Activated naive CD4-positive, alpha-beta T cell treated with anti-CD3 and anti-CD28 coated beads for 36 hours (primary cell): ENCODE measurements around the gene ESYT1. TPM values are rescaled to one million over a fixed set of nuclear protein-coding genes. Genes with fewer than 3 reads are reported as not detected.
"Not testable (repeated sequence)": the region's sequence is repeated elsewhere in the genome, so short reads cannot be mapped to it uniquely, and the experiment has no call there.

Experiments used
- CTCF ChIA-PET: fragments of 350-600 bp; sonication (Branson Sonifier 250); formaldehyde crosslinking; loops from one replicate; lab custom pipeline; 2021; ENCODE audit warnings: antibody characterized with exemption; lab: Charles Lee
- DNase-seq: peaks from one replicate; pipeline ENCODE4 v3.0.0-alpha.2; 2020
- H3K27ac Mint-ChIP-seq: one replicate; pipeline ENCODE4 v1.8.0; 2021; ENCODE audit warnings: mild to moderate bottlenecking, mixed read lengths
- H3K27me3 Mint-ChIP-seq: one replicate; pipeline ENCODE4 v1.8.0; 2021; ENCODE audit warnings: low read depth, mixed read lengths
- H3K36me3 Mint-ChIP-seq: one replicate; pipeline ENCODE4 v1.8.0; 2021; ENCODE audit warnings: low read depth, mixed read lengths
- H3K4me1 Mint-ChIP-seq: one replicate; pipeline ENCODE4 v1.8.0; 2021; ENCODE audit warnings: low read depth, mixed read lengths
- H3K4me3 Mint-ChIP-seq: one replicate; pipeline ENCODE4 v1.8.0; 2021; ENCODE audit warnings: mild to moderate bottlenecking, moderate library complexity, mixed read lengths
- H3K9me3 Mint-ChIP-seq: one replicate; pipeline ENCODE4 v1.8.0; 2021; ENCODE audit warnings: mixed read lengths
- intact Hi-C: fragments of 100-400 bp; cut with micrococcal nuclease; formaldehyde crosslinking; loops from one replicate; pipeline ENCODE4 v1.15.1; 2023
- total RNA-seq, 2 experiments: library from RNA; stranded (reverse); gene quantifications; one replicate each; pipeline ENCODE4 v1.2.3, GENCODE V29; 2021

ESYT1 gene
- total RNA-seq, 2 experiments from 2014 or later = 87.4 to 88.9 TPM

DNA sequence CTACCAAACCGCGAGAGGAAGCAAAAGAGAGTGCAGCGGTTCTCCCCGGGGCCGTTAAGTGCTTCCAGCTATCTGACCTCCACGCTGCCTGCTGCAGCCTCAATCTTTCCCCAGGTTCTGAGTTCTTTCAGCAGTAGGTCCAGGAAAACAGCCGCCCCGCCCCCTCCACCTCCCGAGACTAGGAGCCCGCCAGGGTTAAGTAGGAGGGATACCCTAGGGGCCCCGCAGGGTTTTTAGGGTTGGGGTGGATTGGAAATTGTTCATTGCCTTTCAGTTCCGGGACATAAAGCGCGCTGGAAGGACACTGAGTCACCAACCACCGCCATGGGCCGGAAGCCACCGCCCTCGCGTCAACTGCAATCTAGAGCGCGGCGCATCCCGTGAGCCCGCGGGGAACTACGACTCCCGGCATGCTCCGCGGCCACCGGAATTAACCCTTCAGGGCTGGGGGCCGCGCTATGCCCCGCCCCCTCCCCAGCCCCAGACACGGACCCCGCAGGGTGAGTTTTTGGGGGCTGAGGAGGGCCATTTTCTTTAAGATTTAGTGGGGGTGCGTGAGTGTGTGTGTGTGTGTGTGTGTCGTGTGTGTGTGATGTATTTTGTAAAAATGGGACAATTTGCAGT lies 24.2 kb downstream of the ESYT1 start, which contains the start of gene MYL6B:
MYL6B (plus strand) TSS at position 456 of the 624 bp plus-strand sequence. CDS start 1,332 bp downstream, outside the sequence.
- CTCF ChIA-PET = interaction anchor here (0.9 to 1.3 kb wide), 6 partner anchors 9 to 34 kb away, joined by 3 to 10 read pairs (median 4); partner anchors contain the start of gene ZC3H10
- Mint-ChIP-seq H3K36me3 (peaks cover 10% of the 10 kb centered on the region), H3K4me3 (peak within 1 kb of the TSS; percentile 84), H3K9me3 (no peaks in the 10 kb centered on the region), H3K27ac (peak within 1 kb of the TSS; percentile 98), H3K4me1 (peaks cover 35% of the 10 kb centered on the region), H3K27me3 (no peaks in the 10 kb centered on the region)
- intact Hi-C loops = loop anchor here (1.0 to 2.0 kb wide), 6 partner anchors 8 to 179 kb away; partner anchors contain the start of genes NABP2, PA2G4 and ZC3H10
- peak; percentile 98 for DNase-seq

DNA sequence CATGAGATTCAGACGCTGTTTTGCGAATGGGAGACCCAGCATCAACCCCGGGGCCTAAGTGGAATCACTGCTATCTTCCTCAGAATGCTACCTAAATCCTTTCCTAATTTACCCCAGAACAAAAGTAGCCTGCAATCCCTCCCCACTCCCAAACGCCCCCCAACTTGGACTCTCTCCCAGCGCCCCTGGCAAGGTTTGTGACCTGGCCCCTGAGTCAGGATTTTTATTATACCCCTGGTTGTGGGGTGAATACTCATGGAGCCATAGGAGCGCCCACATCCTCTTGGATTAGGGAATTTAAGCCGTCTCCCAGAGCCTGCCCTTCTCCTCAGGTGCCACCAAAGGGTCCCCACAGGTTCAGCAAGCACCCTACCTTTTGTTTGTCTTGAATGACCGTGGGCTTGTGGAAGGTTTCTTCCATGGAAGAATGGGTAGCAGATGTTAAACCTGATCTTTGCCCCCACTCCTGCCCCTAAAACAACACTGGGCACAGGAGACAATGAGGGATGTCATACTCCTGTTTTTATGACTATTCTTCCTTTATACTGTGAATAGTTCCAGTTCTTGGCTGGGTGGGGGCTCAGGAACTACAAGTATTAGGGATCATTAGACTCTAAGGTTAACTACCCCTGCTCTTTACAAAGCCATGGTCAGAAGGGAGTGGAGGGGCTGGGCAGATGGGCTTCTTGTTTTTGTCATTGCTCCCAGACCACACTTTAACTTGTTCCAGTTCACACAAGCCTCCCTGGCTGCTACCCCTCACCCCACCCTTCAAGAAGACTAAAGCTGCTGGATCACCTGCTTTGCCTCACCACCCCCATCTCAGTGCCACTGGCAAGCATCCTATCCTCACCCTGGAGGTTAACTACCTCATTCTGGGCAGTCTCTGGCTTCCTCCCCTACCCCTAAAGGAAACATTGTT lies 24.9 kb downstream of the ESYT1 start:
- H3K27me3 Mint-ChIP-seq = no peaks in the 10 kb centered on the region
- peaks cover 15% of the 10 kb centered on the region for H3K36me3 Mint-ChIP-seq
- CTCF ChIA-PET = interaction anchor here (1.4 kb wide), 1 partner anchor 35 kb away, joined by 7 read pairs; the partner anchor contains the start of gene ZC3H10
- peaks cover 38% of the 10 kb centered on the region for H3K4me1 Mint-ChIP-seq
- H3K4me3 Mint-ChIP-seq = peak overlapping the region; percentile 84
- no peaks in the 10 kb centered on the region for H3K9me3 Mint-ChIP-seq
- peak overlapping the region; percentile 98 for H3K27ac Mint-ChIP-seq
- DNase-seq = no peak
- intact Hi-C loops = loop anchor here (1.0 to 2.0 kb wide), 6 partner anchors 7 to 180 kb away; partner anchors contain the start of genes NABP2, PA2G4 and ZC3H10

DNA sequence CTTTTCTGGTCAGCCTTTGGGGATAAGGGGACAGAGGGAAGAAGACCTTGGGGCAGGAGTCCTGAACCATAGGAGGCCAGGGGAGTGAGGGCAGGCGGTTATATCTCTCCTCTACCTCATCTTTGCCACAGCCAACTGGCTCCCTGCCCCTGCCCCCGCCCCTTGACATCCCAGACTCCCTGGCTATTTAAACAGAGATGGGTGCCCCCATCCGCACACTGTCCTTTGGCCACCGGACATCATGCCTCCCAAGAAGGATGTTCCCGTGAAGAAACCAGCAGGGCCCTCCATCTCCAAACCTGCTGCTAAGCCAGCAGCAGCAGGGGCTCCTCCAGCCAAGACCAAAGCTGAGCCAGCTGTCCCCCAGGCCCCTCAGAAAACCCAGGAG lies 25.6 kb downstream of the ESYT1 start:
- DNase-seq = no peak
- Mint-ChIP-seq H3K27me3 (no peaks in the 10 kb centered on the region), H3K36me3 (peaks cover 20% of the 10 kb centered on the region), H3K9me3 (no peaks in the 10 kb centered on the region), H3K27ac (peak overlapping the region; percentile 42), H3K4me3 (peak overlapping the region; percentile 84), H3K4me1 (peaks cover 38% of the 10 kb centered on the region)
- CTCF ChIA-PET = interaction anchor here (1.4 kb wide), 2 partner anchors 35 to 36 kb away, joined by 6 to 7 read pairs; partner anchors contain the start of genes SMARCC2 and ZC3H10
- intact Hi-C loops = loop anchor here (2.0 kb wide), 1 partner anchor 71 kb away; the partner anchor contains the start of gene NABP2

DNA sequence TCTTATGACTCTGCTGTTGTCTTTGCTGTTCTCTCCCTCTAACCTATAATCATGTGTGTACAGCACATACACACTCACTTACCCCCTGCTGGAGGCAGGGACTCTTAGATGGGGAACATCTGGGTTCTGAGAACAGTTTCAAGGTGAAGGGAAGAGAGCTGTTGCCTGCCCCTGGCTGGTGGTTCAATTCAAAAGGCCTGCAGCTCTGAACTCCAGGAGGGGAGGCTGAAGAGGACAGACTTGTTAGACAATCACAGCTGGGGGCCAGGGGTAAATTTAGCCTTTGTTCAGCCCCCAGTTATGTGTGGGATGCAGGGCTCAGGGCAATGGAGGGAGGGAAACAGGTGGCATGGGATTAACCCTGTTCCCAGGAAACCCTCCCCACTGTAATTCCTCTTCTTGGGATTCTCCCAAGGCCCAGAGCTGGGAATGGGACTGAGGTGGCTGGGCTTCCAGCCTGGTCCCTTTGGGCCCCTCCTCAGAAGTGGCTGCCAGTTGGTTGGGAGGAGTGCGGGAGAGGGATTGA lies 26.2 kb downstream of the ESYT1 start:
- intact Hi-C loops = no loop called here
- peaks cover 26% of the 10 kb centered on the region for H3K36me3 Mint-ChIP-seq
- no peaks in the 10 kb centered on the region for H3K9me3 Mint-ChIP-seq
- H3K27me3 Mint-ChIP-seq = no peaks in the 10 kb centered on the region
- no peak overlapping the region for H3K27ac Mint-ChIP-seq
- peaks cover 41% of the 10 kb centered on the region for H3K4me1 Mint-ChIP-seq
- H3K4me3 Mint-ChIP-seq = no peak overlapping the region
- CTCF ChIA-PET = interaction anchor here (1.1 to 1.4 kb wide), 3 partner anchors 26 to 36 kb away, joined by 4 to 7 read pairs (median 6); partner anchors contain the start of genes ESYT1, SMARCC2 and ZC3H10
- no peak for DNase-seq

DNA sequence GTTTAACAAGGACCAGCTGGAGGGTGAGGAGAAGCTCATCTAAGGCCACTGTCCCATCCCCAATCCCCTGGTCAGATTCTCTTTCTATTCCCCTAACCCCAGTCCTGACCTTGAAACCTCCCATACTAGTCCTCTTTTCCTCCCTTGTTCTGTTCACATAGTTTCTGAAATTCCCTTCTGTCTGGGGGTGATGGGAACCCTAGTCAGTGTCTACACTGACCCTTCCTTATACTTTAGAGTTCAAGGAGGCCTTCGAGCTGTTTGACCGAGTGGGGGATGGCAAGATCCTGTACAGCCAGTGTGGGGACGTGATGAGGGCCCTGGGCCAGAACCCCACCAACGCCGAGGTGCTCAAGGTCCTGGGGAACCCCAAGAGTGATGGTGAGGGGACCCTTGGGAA lies 26.8 kb downstream of the ESYT1 start:
- H3K27ac Mint-ChIP-seq = no peak overlapping the region
- H3K4me3 Mint-ChIP-seq = no peak overlapping the region
- intact Hi-C loops = no loop called here
- peaks cover 46% of the 10 kb centered on the region for H3K4me1 Mint-ChIP-seq
- CTCF ChIA-PET = interaction anchor here (1.1 to 1.4 kb wide), 3 partner anchors 27 to 37 kb away, joined by 4 to 7 read pairs (median 6); partner anchors contain the start of genes ESYT1, SMARCC2 and ZC3H10
- H3K9me3 Mint-ChIP-seq = no peaks in the 10 kb centered on the region
- peaks cover 31% of the 10 kb centered on the region for H3K36me3 Mint-ChIP-seq
- no peak for DNase-seq
- H3K27me3 Mint-ChIP-seq = no peaks in the 10 kb centered on the region

DNA sequence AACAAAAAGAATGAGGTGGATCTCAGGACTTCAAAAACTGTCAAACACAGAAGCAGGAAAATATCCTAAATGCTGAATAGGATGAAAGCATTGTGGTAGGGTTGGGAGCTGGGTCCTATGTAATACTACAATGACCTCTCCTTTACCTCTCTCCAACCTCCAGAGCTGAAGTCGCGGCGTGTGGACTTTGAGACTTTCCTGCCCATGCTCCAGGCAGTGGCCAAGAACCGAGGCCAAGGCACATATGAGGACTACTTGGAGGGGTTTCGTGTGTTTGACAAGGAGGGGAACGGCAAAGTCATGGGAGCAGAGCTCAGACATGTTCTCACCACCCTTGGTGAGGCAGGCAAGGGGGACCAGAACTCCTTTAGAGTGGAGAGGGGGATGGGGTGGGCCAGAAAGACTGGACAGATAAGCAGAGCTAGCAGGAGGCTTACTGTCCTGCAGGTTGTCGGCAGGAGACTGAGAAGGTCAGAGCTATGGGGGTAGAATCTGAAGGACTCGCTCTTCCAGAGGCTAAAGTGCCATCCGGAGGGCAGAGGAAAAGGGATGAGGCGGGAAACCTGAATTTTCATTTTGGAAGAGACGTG lies 27.3 kb downstream of the ESYT1 start:
- H3K4me3 Mint-ChIP-seq = no peak overlapping the region
- H3K9me3 Mint-ChIP-seq = no peaks in the 10 kb centered on the region
- intact Hi-C loops = no loop called here
- CTCF ChIA-PET = interaction anchor here (1.0 to 1.5 kb wide), 4 partner anchors 27 to 34 kb away, joined by 3 to 6 read pairs (median 4); partner anchors contain the start of genes ESYT1 and SMARCC2
- peaks cover 48% of the 10 kb centered on the region for H3K4me1 Mint-ChIP-seq
- H3K36me3 Mint-ChIP-seq = peaks cover 37% of the 10 kb centered on the region
- no peak for DNase-seq
- no peaks in the 10 kb centered on the region for H3K27me3 Mint-ChIP-seq
- H3K27ac Mint-ChIP-seq = no peak overlapping the region

DNA sequence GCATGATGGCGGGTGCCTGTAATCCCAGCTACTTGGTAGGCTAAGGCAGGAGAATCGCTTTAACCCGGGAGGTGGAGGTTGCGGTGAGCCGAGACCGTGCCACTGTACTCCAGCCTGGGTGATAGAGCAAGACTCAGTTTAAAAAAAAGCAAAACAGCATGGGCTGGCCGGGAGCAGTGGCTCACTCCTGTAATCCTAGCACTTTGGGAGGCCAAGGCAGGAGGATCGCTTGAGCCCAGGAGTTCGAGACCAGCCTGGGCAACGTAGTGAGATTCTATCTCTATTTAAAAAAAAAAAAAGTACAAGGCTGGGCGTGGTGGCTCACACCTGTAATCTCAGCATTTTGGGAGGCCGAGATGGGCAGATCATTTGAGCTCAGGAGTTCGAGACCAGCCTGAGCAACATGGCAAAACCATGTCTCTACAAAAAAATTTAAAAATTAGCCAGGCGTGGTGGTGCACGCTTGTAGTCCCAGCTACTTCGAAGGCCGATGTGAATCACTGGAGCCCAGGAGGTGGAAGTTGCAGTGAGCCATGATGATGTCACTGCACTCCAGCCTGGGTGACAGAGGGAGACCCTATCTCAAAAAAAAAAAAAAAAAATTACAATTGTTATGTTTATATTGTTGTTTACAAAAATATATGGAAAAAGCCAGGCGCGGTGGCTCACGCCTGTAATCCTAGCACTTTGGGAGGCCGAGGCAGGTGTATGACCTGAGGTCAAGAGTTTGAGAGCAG lies 28.6 kb downstream of the ESYT1 start:
- intact Hi-C loops, DNase-seq, H3K9me3 Mint-ChIP-seq, H3K27me3 Mint-ChIP-seq: not testable (repeated sequence)
- Mint-ChIP-seq H3K4me3 (peak overlapping the region; percentile 96), H3K36me3 (peaks cover 44% of the 10 kb centered on the region), H3K27ac (peak overlapping the region; percentile 95), H3K4me1 (peaks cover 48% of the 10 kb centered on the region)
- CTCF ChIA-PET = interaction anchor here (0.6 to 1.5 kb wide), 7 partner anchors 14 to 134 kb away, joined by 3 to 5 read pairs (median 3); partner anchors contain the start of gene SMARCC2

DNA sequence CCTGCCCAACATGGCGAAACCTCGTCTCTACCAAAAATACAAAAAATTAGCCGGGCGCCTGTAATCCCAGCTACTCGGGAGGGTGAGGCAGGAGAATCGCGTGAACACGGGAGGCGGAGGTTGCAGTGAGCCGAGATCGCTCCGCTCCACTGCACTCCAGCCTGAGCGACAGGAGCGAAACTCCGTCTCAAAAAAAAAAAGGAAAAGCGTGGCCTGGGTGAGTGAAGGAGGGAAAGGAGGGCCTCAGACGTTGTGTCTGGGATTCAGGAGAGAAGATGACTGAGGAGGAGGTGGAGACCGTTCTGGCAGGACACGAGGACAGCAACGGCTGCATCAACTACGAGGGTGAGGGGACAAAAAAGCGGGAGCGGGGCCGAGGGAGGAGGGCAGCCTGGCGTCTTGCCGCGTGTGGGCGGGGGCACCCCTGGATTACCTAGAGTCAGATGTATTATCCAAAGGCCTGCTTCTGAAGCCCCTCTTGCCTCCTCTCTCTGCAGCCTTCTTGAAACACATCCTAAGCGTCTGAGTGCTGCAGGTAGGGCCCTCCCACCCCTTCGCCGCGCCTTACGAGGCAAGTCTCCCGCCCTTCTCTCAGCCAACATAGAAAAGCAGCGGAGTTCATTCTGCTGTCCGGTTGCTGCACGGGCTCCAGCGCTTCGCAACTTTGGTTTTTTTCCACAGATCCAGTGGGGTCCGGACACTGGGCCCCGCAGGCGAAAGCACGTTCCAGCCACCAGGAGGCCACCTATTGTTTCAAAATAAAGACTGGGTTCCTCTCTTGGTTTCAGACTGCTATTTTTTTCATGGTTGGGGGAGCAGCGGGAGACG lies 29.3 kb downstream of the ESYT1 start:
- Mint-ChIP-seq H3K9me3 (no peaks in the 10 kb centered on the region), H3K4me3 (peak overlapping the region; percentile 96), H3K27me3 (no peaks in the 10 kb centered on the region), H3K4me1 (peaks cover 50% of the 10 kb centered on the region), H3K27ac (peak overlapping the region; percentile 95), H3K36me3 (peaks cover 46% of the 10 kb centered on the region)
- intact Hi-C loops = loop anchor here (1.0 to 2.0 kb wide), 3 partner anchors 31 to 227 kb away; partner anchors contain the start of gene DGKA
- DNase-seq = peak; percentile 60
- CTCF ChIA-PET = interaction anchor here (0.6 to 6.7 kb wide), 6 partner anchors 15 to 135 kb away, joined by 3 to 43 read pairs (median 4); partner anchors contain the start of gene SMARCC2

DNA sequence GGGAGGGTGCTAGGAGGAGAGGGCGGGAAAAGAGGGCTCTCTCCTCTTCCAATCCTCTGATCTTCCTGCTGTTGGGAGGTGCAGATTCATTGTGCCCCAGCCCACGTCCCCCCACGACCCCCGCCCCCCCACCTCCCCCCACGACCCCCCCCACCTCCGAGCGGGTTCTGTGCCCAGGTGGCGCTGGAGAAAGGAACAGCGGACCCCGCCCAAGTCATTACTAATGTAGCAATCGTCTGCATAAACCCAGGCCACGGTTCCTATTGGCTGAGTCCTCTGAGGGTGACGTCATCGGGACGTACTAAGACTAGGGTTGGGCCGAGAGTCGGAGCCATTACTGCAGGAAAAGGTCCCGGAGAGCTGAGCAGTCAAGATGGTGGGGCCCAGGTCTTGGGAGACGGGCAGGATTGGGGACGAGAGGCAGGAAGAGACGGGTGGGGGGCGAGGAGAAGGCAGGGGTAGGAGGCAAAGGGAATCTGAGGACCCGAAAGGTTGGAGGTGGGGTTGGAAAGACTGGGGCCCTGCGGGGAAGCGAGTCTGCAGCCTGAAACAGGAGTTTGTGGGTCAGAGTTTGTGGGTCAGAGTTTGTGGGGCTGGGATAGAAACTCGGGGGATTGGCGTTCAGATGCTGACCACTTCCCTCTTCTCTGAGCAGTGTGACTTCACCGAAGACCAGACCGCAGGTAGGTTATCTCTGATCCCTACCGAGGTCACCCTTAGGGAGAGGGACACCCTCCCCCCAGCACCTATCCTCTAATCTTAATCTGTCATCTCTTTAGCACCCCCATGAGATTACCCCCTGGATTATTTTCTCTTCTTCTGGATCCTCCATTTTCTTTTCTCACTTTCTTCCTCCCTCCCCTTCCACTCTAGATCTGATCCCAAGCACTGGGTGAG lies 30.2 kb downstream of the ESYT1 start, which contains the start of gene MYL6:
MYL6 (plus strand) TSS at position 331 of the 897 bp plus-strand sequence; CDS start at position 374, 43 bp downstream.
- intact Hi-C loops = loop anchor here (1.0 to 2.0 kb wide), 3 partner anchors 30 to 227 kb away; partner anchors contain the start of gene DGKA
- peak within 1 kb of the TSS; percentile 96 for H3K4me3 Mint-ChIP-seq
- peaks cover 51% of the 10 kb centered on the region for H3K36me3 Mint-ChIP-seq
- peak; percentile 98 for DNase-seq
- H3K27ac Mint-ChIP-seq = peak within 1 kb of the TSS; percentile 95
- no peaks in the 10 kb centered on the region for H3K9me3 Mint-ChIP-seq
- H3K4me1 Mint-ChIP-seq = peaks cover 42% of the 10 kb centered on the region
- CTCF ChIA-PET = interaction anchor here (1.3 to 6.7 kb wide), 6 partner anchors 17 to 39 kb away, joined by 3 to 43 read pairs (median 8); partner anchors contain the start of genes ESYT1 and SMARCC2
- no peaks in the 10 kb centered on the region for H3K27me3 Mint-ChIP-seq
